WTC11 (cell line): Measurements from ENCODE around the gene MXRA7. TPM values are rescaled to one million over a fixed set of nuclear protein-coding genes. Genes with fewer than 3 reads are reported as not detected.

ENCODE experiments used
- ATAC-seq: fragments of 200-7000 bp; cut with Tn5 transposase; 2 replicates; pipeline ENCODE4 v1.10.0; 2021; ENCODE audit warnings: mild to moderate bottlenecking, moderate library complexity
- CTCF ChIA-PET: fragments of 300-600 bp; sonication (Branson Sonifier 250); formaldehyde crosslinking; loops from one replicate; lab custom pipeline; 2021; ENCODE audit warnings: antibody characterized with exemption; lab: Charles Lee
- POLR2A ChIA-PET: fragments of 350-600 bp; sonication (Branson Sonifier 250); formaldehyde crosslinking; loops from one replicate; lab custom pipeline; 2021; ENCODE audit warnings: antibody characterized with exemption; lab: Charles Lee
- DNase-seq: peaks from one replicate; pipeline ENCODE4 v3.0.0; 2021; ENCODE audit warnings: low spot score
- H3K27ac Mint-ChIP-seq: 2 replicates; pipeline ENCODE4 v1.8.0; 2021; ENCODE audit warnings: mixed read lengths
- H3K27me3 Mint-ChIP-seq: 2 replicates; pipeline ENCODE4 v1.8.0; 2021; ENCODE audit warnings: low read depth, mild to moderate bottlenecking, moderate library complexity, mixed read lengths
- H3K36me3 Mint-ChIP-seq: 2 replicates; pipeline ENCODE4 v1.8.0; 2021; ENCODE audit warnings: mixed read lengths
- H3K4me1 Mint-ChIP-seq: 2 replicates; pipeline ENCODE4 v1.8.0; 2022; ENCODE audit warnings: mixed read lengths
- H3K4me3 Mint-ChIP-seq: 2 replicates; pipeline ENCODE4 v1.8.0; 2021; ENCODE audit warnings: mild to moderate bottlenecking, moderate library complexity, mixed read lengths
- H3K9me3 Mint-ChIP-seq: 2 replicates; pipeline ENCODE4 v1.8.0; 2021; ENCODE audit warnings: mixed read lengths
- ARID4B ChIP-seq: sonication (generic); formaldehyde crosslinking; IDR thresholded peaks from 2 replicates; pipeline ENCODE4 v1.8.0; 2023; ENCODE audit warnings: missing genetic modification reagents, mild to moderate bottlenecking, borderline replicate concordance
- ATF1 ChIP-seq: sonication (generic); formaldehyde crosslinking; IDR thresholded peaks from 2 replicates; pipeline ENCODE4 v1.8.1; 2023; ENCODE audit warnings: mild to moderate bottlenecking, moderate library complexity, missing genetic modification reagents
- ATF2 ChIP-seq: sonication (generic); formaldehyde crosslinking; IDR thresholded peaks from 2 replicates; pipeline ENCODE4 v1.8.1; 2022; ENCODE audit warnings: low read depth, missing genetic modification reagents, borderline replicate concordance
- E2F1 ChIP-seq: sonication (generic); formaldehyde crosslinking; IDR thresholded peaks from 2 replicates; pipeline ENCODE4 v1.8.0; 2022; ENCODE audit warnings: mild to moderate bottlenecking, missing genetic modification reagents
- E2F5 ChIP-seq: sonication (generic); formaldehyde crosslinking; IDR thresholded peaks from 2 replicates; pipeline ENCODE4 v1.8.1; 2022; ENCODE audit warnings: mild to moderate bottlenecking, moderate library complexity, missing genetic modification reagents
- ESRRA ChIP-seq: sonication (generic); formaldehyde crosslinking; IDR thresholded peaks from 2 replicates; pipeline ENCODE4 v1.8.1; 2022; ENCODE audit warnings: mild to moderate bottlenecking, missing genetic modification reagents, borderline replicate concordance
- GABPB1 ChIP-seq: sonication (generic); formaldehyde crosslinking; IDR thresholded peaks from 2 replicates; pipeline ENCODE4 v1.8.1; 2023; ENCODE audit warnings: mild to moderate bottlenecking, missing genetic modification reagents
- GRHL2 ChIP-seq: fragments of 250-450 bp; sonication (Bioruptor Pico); IDR thresholded peaks from 2 replicates; pipeline ENCODE4 v1.8.0; 2022; ENCODE audit warnings: mild to moderate bottlenecking, moderate library complexity; ENCODE audit not compliant: insufficient replicate concordance, severe bottlenecking
- IRF2 ChIP-seq: sonication (generic); formaldehyde crosslinking; IDR thresholded peaks from 2 replicates; pipeline ENCODE4 v1.8.0; 2022; ENCODE audit warnings: low read depth, missing genetic modification reagents, borderline replicate concordance
- MXD4 ChIP-seq: fragments of 250-450 bp; sonication (Bioruptor Pico); IDR thresholded peaks from 2 replicates; pipeline ENCODE4 v1.8.0; 2021; ENCODE audit warnings: mild to moderate bottlenecking, moderate library complexity, borderline replicate concordance
- NFYB ChIP-seq: sonication (generic); formaldehyde crosslinking; conservative IDR thresholded peaks from 2 replicates; pipeline ENCODE4 v1.8.0; 2022; ENCODE audit warnings: low read depth, missing genetic modification reagents
- NR2C2 ChIP-seq: sonication (generic); formaldehyde crosslinking; IDR thresholded peaks from 2 replicates; pipeline ENCODE4 v1.8.0; 2022; ENCODE audit warnings: mild to moderate bottlenecking, missing genetic modification reagents
- PREB ChIP-seq: sonication (generic); formaldehyde crosslinking; IDR thresholded peaks from 2 replicates; pipeline ENCODE4 v1.8.1; 2022; ENCODE audit warnings: mild to moderate bottlenecking, missing genetic modification reagents, moderate library complexity, borderline replicate concordance
- SOX15 ChIP-seq: fragments of 250-450 bp; sonication (Bioruptor Pico); IDR thresholded peaks from 2 replicates; pipeline ENCODE4 v1.9.0; 2021; ENCODE audit warnings: mild to moderate bottlenecking
- TP53 ChIP-seq: sonication (generic); formaldehyde crosslinking; IDR thresholded peaks from 2 replicates; pipeline ENCODE4 v1.8.1; 2023; ENCODE audit warnings: mild to moderate bottlenecking, missing genetic modification reagents
- ZNF121 ChIP-seq: sonication (generic); formaldehyde crosslinking; IDR thresholded peaks from 2 replicates; pipeline ENCODE4 v1.8.0; 2023; ENCODE audit warnings: missing genetic modification reagents
- ZNF317 ChIP-seq: sonication (generic); formaldehyde crosslinking; IDR thresholded peaks from 2 replicates; pipeline ENCODE4 v1.8.1; 2023; ENCODE audit warnings: low read depth, mild to moderate bottlenecking, moderate library complexity, missing genetic modification reagents, borderline replicate concordance
- ZNF396 ChIP-seq: fragments of 250-450 bp; sonication (Bioruptor Pico); IDR thresholded peaks from 2 replicates; pipeline ENCODE4 v1.8.0; 2021; ENCODE audit warnings: mild to moderate bottlenecking, moderate library complexity, borderline replicate concordance
- ZNF423 ChIP-seq: fragments of 250-450 bp; sonication (Bioruptor Pico); IDR thresholded peaks from 2 replicates; pipeline ENCODE4 v2.1.2; 2022; ENCODE audit warnings: mild to moderate bottlenecking, moderate library complexity
- total RNA-seq: library from RNA; stranded (reverse); gene quantifications from 3 replicates; pipeline ENCODE4 v1.2.3, GENCODE V29; 2021
- TF ChIP-seq, protein P1 (sequence below): fragments of 250-450 bp; sonication (Bioruptor Pico); IDR thresholded peaks from 2 replicates; pipeline ENCODE4 v2.1.2; 2022; ENCODE audit warnings: mild to moderate bottlenecking, moderate library complexity

Gene MXRA7
- total RNA-seq, 1 experiment from 2014 or later, result 46.5 TPM

DNA sequence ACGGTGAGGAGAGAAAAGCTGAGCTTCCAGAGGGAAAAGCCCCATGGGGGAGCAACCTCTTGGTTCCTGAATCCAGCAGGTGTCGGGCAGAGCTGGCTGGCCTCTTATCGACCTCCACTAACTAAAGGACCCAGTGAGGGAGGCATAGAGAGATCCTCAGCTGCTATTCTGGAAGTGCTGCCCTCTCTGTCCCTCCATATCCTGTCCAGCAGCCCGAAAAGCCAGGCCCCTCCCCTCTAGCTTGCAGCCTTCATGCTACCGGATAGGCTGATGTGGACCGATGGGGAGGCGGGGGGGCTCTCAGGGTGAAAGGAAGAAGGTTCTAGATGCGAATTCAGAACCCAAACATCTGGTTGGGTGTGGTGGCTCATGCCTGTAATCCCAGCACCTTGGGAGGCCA is 24.9 kb downstream of the MXRA7 start:
- Mint-ChIP-seq H3K36me3 (no peaks in the 10 kb centered on the region), H3K27me3 (no peaks in the 10 kb centered on the region), H3K4me1 (peaks cover 16% of the 10 kb centered on the region), H3K4me3 (no peak overlapping the region), H3K27ac (no peak overlapping the region), H3K9me3 (no peaks in the 10 kb centered on the region)
- TF ChIP-seq MXD4 (CRISPR knock-in tag) (no peak), ESRRA (CRISPR knock-in tag) (no peak), ARID4B (CRISPR knock-in tag) (no peak), ZNF317 (CRISPR knock-in tag) (no peak), ATF2 (no peak), E2F1 (CRISPR knock-in tag) (no peak), GABPB1 (CRISPR knock-in tag) (no peak), TP53 (CRISPR knock-in tag) (no peak), ZNF396 (CRISPR knock-in tag) (no peak)
- DNase-seq (no peak), ATAC-seq (no peak)
- POLR2A ChIA-PET, result no interaction called here
- CTCF ChIA-PET, result interaction anchor here (0.6 to 1.9 kb wide), 3 partner anchors 15 to 62 kb away, joined by 3 to 8 read pairs (median 6); no protein-coding TSS in a partner anchor

DNA sequence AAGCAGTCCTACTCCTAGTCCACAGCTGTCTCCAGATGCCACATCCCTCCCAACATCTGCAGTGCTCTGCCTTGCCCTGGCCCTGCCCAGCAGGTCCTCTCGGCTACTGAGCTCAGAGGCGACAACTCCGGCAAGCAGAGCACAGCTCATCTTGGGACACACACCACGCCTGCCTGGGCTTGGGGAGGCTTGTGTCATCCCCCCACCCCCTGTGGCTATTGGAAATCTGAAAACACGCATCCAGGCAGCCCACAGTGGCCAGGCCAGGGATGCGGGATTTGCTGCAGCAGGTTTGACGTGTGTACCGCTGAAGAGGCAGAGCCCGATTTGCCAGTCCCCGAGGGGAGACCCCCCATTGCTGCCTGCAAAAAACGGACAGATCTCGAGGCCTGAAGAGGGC is 25.4 kb downstream of the MXRA7 start:
- peak overlapping the region; percentile 72; the same call in 1 of the 2 replicates for H3K27ac Mint-ChIP-seq
- no peak for DNase-seq
- H3K36me3 Mint-ChIP-seq, result no peaks in the 10 kb centered on the region
- no peak for TF ChIP-seq ATF2
- no peaks in the 10 kb centered on the region for H3K9me3 Mint-ChIP-seq
- ChIA-PET POLR2A (no interaction called here), CTCF (interaction anchor here (0.9 to 1.9 kb wide), 3 partner anchors 14 to 61 kb away, joined by 3 to 8 read pairs (median 6); no protein-coding TSS in a partner anchor)
- no peaks in the 10 kb centered on the region for H3K27me3 Mint-ChIP-seq
- H3K4me1 Mint-ChIP-seq, result peaks cover 16% of the 10 kb centered on the region
- H3K4me3 Mint-ChIP-seq, result no peak overlapping the region
- ATAC-seq, result no peak

GRCh38 chr17:76684756-76685155 is 26.0 kb downstream of the MXRA7 start:
- no peak for ATAC-seq
- peaks cover 16% of the 10 kb centered on the region for H3K4me1 Mint-ChIP-seq
- H3K4me3 Mint-ChIP-seq, result no peak overlapping the region
- no peaks in the 10 kb centered on the region for H3K9me3 Mint-ChIP-seq
- no peak overlapping the region for H3K27ac Mint-ChIP-seq
- H3K27me3 Mint-ChIP-seq, result no peaks in the 10 kb centered on the region
- DNase-seq, result no peak
- no peaks in the 10 kb centered on the region for H3K36me3 Mint-ChIP-seq
- CTCF ChIA-PET, result interaction anchor here (0.9 to 2.3 kb wide), 13 partner anchors 11 to 162 kb away, joined by 3 to 16 read pairs (median 5); no protein-coding TSS in a partner anchor
- POLR2A ChIA-PET, result no interaction called here
- TF ChIP-seq GRHL2, result no peak
- TF ChIP-seq PREB (CRISPR knock-in tag), result no peak
- TF ChIP-seq E2F5, result no peak
- no peak for TF ChIP-seq ZNF423
- no peak for TF ChIP-seq NR2C2 (CRISPR knock-in tag)
- TF ChIP-seq, protein P1, sequence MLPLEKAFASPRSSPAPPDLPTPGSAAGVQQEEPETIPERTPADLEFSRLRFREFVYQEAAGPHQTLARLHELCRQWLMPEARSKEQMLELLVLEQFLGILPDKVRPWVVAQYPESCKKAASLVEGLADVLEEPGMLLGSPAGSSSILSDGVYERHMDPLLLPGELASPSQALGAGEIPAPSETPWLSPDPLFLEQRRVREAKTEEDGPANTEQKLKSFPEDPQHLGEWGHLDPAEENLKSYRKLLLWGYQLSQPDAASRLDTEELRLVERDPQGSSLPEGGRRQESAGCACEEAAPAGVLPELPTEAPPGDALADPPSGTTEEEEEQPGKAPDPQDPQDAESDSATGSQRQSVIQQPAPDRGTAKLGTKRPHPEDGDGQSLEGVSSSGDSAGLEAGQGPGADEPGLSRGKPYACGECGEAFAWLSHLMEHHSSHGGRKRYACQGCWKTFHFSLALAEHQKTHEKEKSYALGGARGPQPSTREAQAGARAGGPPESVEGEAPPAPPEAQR (CRISPR knock-in tag), result no peak
- no peak for TF ChIP-seq SOX15 (CRISPR knock-in tag)
- no peak for TF ChIP-seq ZNF121 (CRISPR knock-in tag)
- no peak for TF ChIP-seq NFYB
- no peak for TF ChIP-seq IRF2 (CRISPR knock-in tag)
- TF ChIP-seq ATF1 (CRISPR knock-in tag), result no peak
